C4-2B (cell line): ENCODE results near the gene CATSPERZ.

Experiments
- CTCF ChIP-seq: fragments of 450-650 bp; conservative IDR thresholded peaks from 2 replicates; pipeline ENCODE4 v1.5.1; 2017; ENCODE audit warnings: mild to moderate bottlenecking
- ZFX ChIP-seq: fragments of 450-650 bp; IDR thresholded peaks from 2 replicates; pipeline ENCODE4 v1.6.1; 2017

- TF ChIP-seq CTCF (no peak), ZFX (no peak)
Observed at GRCh38 chr11:64351136-64351631, 51.0 kb downstream of the CATSPERZ start.
